Mammary epithelial cell (primary cell): ENCODE measurements around the gene ZNF621.

Experiments
- EZH2 ChIP-seq: IDR thresholded peaks from 2 replicates; pipeline ENCODE4 v1.6.1; 2012; ENCODE audit warnings: low read length, inconsistent platforms, borderline replicate concordance
- TF ChIP-seq, protein P1 (sequence below), 2 donors: IDR thresholded peaks in 1 of 2; conservative IDR thresholded peaks in 1 of 2; 2 replicates each; pipeline ENCODE4 v1.5.1; 2011 to 2012; ENCODE audit warnings: inconsistent platforms in 2 of 2, low read length in 2 of 2, mild to moderate bottlenecking in 2 of 2, control low read depth in 1 of 2, low read depth in 1 of 2; ENCODE audit not compliant: insufficient read depth in 1 of 2; ENCODE audit errors: extremely low read depth in 1 of 2

DNA sequence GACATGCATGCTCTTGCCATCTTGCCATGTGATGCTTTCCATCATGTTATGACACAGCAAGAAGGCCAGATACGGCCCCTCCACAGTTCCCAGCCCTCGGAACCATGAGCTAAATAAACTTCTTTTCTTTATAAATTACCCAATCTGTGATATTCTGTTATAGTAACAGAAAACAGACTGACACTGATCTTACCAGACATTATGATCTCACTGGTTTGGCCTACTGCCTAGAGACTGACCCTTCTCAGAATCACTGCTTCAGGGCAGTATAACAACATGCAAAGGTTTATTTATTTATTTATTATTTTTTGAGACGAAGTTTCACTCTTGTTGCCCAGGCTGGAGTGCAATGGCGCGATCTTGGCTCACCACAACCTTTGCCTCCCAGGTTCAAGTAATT is 33.8 kb upstream of the ZNF621 start:
- TF ChIP-seq, protein P1, sequence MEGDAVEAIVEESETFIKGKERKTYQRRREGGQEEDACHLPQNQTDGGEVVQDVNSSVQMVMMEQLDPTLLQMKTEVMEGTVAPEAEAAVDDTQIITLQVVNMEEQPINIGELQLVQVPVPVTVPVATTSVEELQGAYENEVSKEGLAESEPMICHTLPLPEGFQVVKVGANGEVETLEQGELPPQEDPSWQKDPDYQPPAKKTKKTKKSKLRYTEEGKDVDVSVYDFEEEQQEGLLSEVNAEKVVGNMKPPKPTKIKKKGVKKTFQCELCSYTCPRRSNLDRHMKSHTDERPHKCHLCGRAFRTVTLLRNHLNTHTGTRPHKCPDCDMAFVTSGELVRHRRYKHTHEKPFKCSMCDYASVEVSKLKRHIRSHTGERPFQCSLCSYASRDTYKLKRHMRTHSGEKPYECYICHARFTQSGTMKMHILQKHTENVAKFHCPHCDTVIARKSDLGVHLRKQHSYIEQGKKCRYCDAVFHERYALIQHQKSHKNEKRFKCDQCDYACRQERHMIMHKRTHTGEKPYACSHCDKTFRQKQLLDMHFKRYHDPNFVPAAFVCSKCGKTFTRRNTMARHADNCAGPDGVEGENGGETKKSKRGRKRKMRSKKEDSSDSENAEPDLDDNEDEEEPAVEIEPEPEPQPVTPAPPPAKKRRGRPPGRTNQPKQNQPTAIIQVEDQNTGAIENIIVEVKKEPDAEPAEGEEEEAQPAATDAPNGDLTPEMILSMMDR (conservative IDR thresholded peaks at IDR 0.05 in 1 of 2, IDR thresholded peaks at IDR 0.05 in 1 of 2; ENCODE audit: extremely low read depth in 1 of 2, insufficient read depth in 1 of 2, low read depth in 1 of 2, low read length in 2 of 2), result no peak
- no peak for TF ChIP-seq EZH2
